Liver (tissue), 3 donors: ENCODE measurements around the gene CAPRIN2.

Experiments
- ATF3 ChIP-seq: IDR thresholded peaks from 2 replicates; pipeline ENCODE4 v1.6.1; 2016; ENCODE audit warnings: antibody characterized with exemption
- CTCF ChIP-seq: fragments of 150-350 bp; IDR thresholded peaks from 2 replicates; pipeline ENCODE4 v1.5.1; 2017; ENCODE audit warnings: improper control_type of control experiment, low read depth, low read length; ENCODE audit not compliant: missing input control
- EGR1 ChIP-seq, 2 donors: IDR thresholded peaks; 2 replicates each; pipeline ENCODE4 v1.6.1; 2016 to 2018; ENCODE audit warnings: antibody characterized with exemption in 2 of 2, low read depth in 2 of 2
- GABPA ChIP-seq, 2 donors: IDR thresholded peaks in 1 of 2; conservative IDR thresholded peaks in 1 of 2; 2 replicates each; pipeline ENCODE4 v1.6.1; 2016; ENCODE audit warnings: antibody characterized with exemption in 2 of 2, mild to moderate bottlenecking in 1 of 2, moderate library complexity in 1 of 2
- HNF4A ChIP-seq, 2 donors: conservative IDR thresholded peaks; 2 replicates each; pipeline ENCODE4 v1.6.1; 2016; ENCODE audit warnings: antibody characterized with exemption in 2 of 2, mild to moderate bottlenecking in 2 of 2
- HNF4G ChIP-seq: IDR thresholded peaks from 2 replicates; pipeline ENCODE4 v1.6.1; 2016; ENCODE audit warnings: antibody characterized with exemption
- JUND ChIP-seq, 2 donors: IDR thresholded peaks; 2 replicates each; pipeline ENCODE4 v1.6.1; 2016; ENCODE audit warnings: antibody characterized with exemption in 2 of 2
- MAX ChIP-seq: IDR thresholded peaks from 2 replicates; pipeline ENCODE4 v1.6.1; 2016; ENCODE audit warnings: antibody characterized with exemption
- RAD21 ChIP-seq, 2 donors: IDR thresholded peaks; 2 replicates each; pipeline ENCODE4 v1.6.1; 2016; ENCODE audit warnings: antibody characterized with exemption in 2 of 2, mild to moderate bottlenecking in 2 of 2
- REST ChIP-seq: IDR thresholded peaks from 2 replicates; pipeline ENCODE4 v1.6.1; 2016; ENCODE audit warnings: antibody characterized with exemption, mild to moderate bottlenecking
- SP1 ChIP-seq: IDR thresholded peaks from 2 replicates; pipeline ENCODE4 v1.6.1; 2018; ENCODE audit warnings: antibody characterized with exemption, mild to moderate bottlenecking
- TAF1 ChIP-seq: conservative IDR thresholded peaks from 2 replicates; pipeline ENCODE4 v1.6.1; 2016; ENCODE audit warnings: antibody characterized with exemption, mild to moderate bottlenecking
- YY1 ChIP-seq: IDR thresholded peaks from 2 replicates; pipeline ENCODE4 v1.6.1; 2016; ENCODE audit warnings: antibody characterized with exemption, mild to moderate bottlenecking
- ZBTB33 ChIP-seq: IDR thresholded peaks from 2 replicates; pipeline ENCODE4 v1.6.1; 2016; ENCODE audit warnings: antibody characterized with exemption
- donor health status: healthy.
- donor health status: healthy.

DNA sequence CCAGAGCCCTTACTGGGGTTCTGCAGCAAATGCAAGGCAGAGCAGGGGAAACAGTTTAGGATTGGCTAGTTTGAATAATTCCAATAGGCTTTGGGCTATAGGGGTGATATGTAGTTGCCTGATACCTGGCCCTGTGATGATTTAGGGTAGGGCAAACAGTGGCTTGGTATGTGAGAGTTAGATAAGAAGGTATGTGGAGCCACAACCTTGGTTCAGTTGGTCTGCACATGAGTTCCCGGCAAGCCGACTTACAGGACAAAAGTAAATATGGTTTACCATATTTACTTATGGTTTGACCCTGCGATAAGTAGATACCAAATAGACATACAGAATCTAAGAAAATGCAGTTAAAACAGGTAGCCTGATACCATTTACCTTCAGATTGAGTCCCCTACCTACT lies 8.3 kb upstream of the CAPRIN2 start:
- no peak for TF ChIP-seq HNF4A (conservative IDR thresholded peaks at IDR 0.05)
- TF ChIP-seq GABPA (IDR thresholded peaks at IDR 0.05 in 1 of 2, conservative IDR thresholded peaks at IDR 0.05 in 1 of 2) = no peak
- TF ChIP-seq CTCF = no peak
- no peak for TF ChIP-seq YY1
- TF ChIP-seq MAX = no peak
- no peak for TF ChIP-seq TAF1
- TF ChIP-seq EGR1 (IDR thresholded peaks at IDR 0.05; ENCODE audit: low read depth in 2 of 2) = no peak
- TF ChIP-seq ATF3 = no peak
- TF ChIP-seq ZBTB33 = no peak
- TF ChIP-seq REST = no peak
- TF ChIP-seq SP1 = no peak
- no peak for TF ChIP-seq JUND (IDR thresholded peaks at IDR 0.05)
- TF ChIP-seq RAD21 (IDR thresholded peaks at IDR 0.05) = no peak
- TF ChIP-seq HNF4G = no peak
